MCF 10A (cell line): ENCODE results near the gene GPR146. TPM values are rescaled to one million over a fixed set of nuclear protein-coding genes. Genes with fewer than 3 reads are reported as not detected.

ENCODE experiments used
- BruUV-seq: library from RNA; stranded (reverse); fragments of 400-500 nt; replicated peaks from 2 replicates; lab custom pipeline; 2021; lab: Mats Ljungman, UMichigan
- CTCF ChIA-PET: fragments of 300-600 bp; sonication (Branson Sonifier 250); formaldehyde crosslinking; extraction: SDS; loops from one replicate; lab custom pipeline; 2021; ENCODE audit warnings: antibody characterized with exemption, inconsistent platforms; lab: Yijun Ruan, JAX
- POLR2A ChIA-PET: fragments of 300-600, 350-650 bp; sonication (Branson Sonifier 250); formaldehyde crosslinking; extraction: SDS; loops from one replicate; lab custom pipeline; 2020; ENCODE audit warnings: antibody characterized with exemption, inconsistent platforms; lab: Yijun Ruan, JAX
- DNase-seq: peaks from one replicate; pipeline ENCODE4 v3.0.0-alpha.2; 2018; ENCODE audit not compliant: unreplicated experiment
- H3K27ac Mint-ChIP-seq: one replicate; pipeline ENCODE4 v1.8.0; 2022; ENCODE audit warnings: mild to moderate bottlenecking, low read depth, mixed read lengths; ENCODE audit not compliant: unreplicated experiment
- H3K27me3 Mint-ChIP-seq: one replicate; pipeline ENCODE4 v1.8.0; 2022; ENCODE audit warnings: mixed read lengths; ENCODE audit not compliant: insufficient read depth, unreplicated experiment
- H3K36me3 Mint-ChIP-seq: one replicate; pipeline ENCODE4 v1.8.0; 2022; ENCODE audit warnings: mild to moderate bottlenecking, moderate library complexity, mixed read lengths; ENCODE audit not compliant: insufficient read depth, unreplicated experiment
- H3K4me1 Mint-ChIP-seq: one replicate; pipeline ENCODE4 v1.8.0; 2022; ENCODE audit warnings: mixed read lengths; ENCODE audit not compliant: insufficient read depth, unreplicated experiment
- H3K4me3 Mint-ChIP-seq: one replicate; pipeline ENCODE4 v1.8.0; 2022; ENCODE audit warnings: mild to moderate bottlenecking, moderate library complexity, mixed read lengths; ENCODE audit not compliant: unreplicated experiment
- H3K9me3 Mint-ChIP-seq: one replicate; pipeline ENCODE4 v1.8.0; 2022; ENCODE audit warnings: mixed read lengths; ENCODE audit not compliant: unreplicated experiment
- CTCF ChIP-seq: fragments of 200-600 bp; IDR thresholded peaks from one replicate; pipeline ENCODE4 v1.8.0; 2022; ENCODE audit warnings: antibody characterized with exemption, mild to moderate bottlenecking; ENCODE audit not compliant: unreplicated experiment
- intact Hi-C: fragments of 100-400 bp; cut with micrococcal nuclease; formaldehyde crosslinking; loops from 2 replicates; pipeline ENCODE4 v1.14.1; 2022
- total RNA-seq: library from RNA; stranded (reverse); gene quantifications from 2 replicates; pipeline ENCODE4 v1.2.3, GENCODE V29; 2022

The GPR146 gene
- total RNA-seq, 1 experiment from 2014 or later: not detected

DNA sequence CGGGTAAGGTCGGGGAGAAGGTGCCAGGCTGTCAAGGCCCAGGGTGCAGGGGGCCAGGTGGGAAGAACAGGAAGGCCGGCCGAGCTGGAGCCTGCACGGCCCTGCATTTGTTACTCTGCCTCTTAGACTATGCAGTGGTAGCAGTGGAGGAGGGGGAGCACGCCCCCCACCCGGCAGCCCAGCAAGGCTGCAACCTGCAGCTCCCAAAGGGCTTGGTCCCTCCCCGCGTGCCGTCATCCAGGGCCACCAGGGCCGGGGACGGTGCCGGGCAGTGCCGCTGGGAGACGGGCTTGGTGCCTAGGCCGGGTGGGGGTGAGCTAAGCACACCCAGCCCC is 36.5 kb downstream of the GPR146 start:
- no peak overlapping the region for H3K27ac Mint-ChIP-seq
- no peaks in the 10 kb centered on the region for H3K9me3 Mint-ChIP-seq
- BruUV-seq: no TSS peak
- no peaks in the 10 kb centered on the region for H3K27me3 Mint-ChIP-seq
- no peak overlapping the region for H3K4me3 Mint-ChIP-seq
- peaks cover 4% of the 10 kb centered on the region for H3K4me1 Mint-ChIP-seq
- intact Hi-C loops: no loop called here
- ChIA-PET CTCF (interaction anchor here (1.6 kb wide), 1 partner anchor 88 kb away, joined by 6 read pairs; no protein-coding TSS in a partner anchor), POLR2A (no interaction called here)
- no peak for DNase-seq
- TF ChIP-seq CTCF: no peak
- no peaks in the 10 kb centered on the region for H3K36me3 Mint-ChIP-seq

- no peaks in the 10 kb centered on the region for H3K4me1 Mint-ChIP-seq
- BruUV-seq: no TSS peak
- intact Hi-C loops: no loop called here
- H3K27ac Mint-ChIP-seq: no peak overlapping the region
- no peak for TF ChIP-seq CTCF
- H3K27me3 Mint-ChIP-seq: no peaks in the 10 kb centered on the region
- no peak overlapping the region for H3K4me3 Mint-ChIP-seq
- POLR2A ChIA-PET: no interaction called here
- H3K36me3 Mint-ChIP-seq: no peaks in the 10 kb centered on the region
- H3K9me3 Mint-ChIP-seq: no peaks in the 10 kb centered on the region
- CTCF ChIA-PET: interaction anchor here (0.6 to 1.6 kb wide), 2 partner anchors 16 to 88 kb away, joined by 3 to 6 read pairs; no protein-coding TSS in a partner anchor
- no peak for DNase-seq
Observed at GRCh38 chr7:1081336-1081735, 37.0 kb downstream of the GPR146 start.

DNA sequence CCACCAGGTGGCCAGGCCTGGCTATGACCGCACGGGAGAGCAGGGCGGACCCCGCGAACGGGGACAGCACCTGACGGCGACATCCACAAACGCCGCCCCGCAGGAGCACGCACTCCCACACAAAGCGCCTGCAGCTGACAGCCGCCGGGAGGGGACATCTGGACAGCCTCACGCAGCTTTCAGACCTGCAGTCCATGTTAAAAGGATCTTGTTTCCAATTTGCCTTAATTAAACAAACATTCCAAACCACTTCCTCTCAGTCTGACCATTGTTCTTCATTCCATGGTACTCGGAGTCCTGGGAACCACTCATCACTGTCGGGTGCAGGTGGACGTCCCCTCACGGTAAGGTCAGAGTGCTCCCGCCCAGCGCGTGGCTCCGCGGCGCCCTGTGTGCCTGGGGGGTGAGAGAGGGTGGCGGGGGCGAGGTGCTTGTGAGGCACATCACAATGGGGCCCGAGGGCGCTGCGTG is 37.6 kb downstream of the GPR146 start:
- intact Hi-C loops: no loop called here
- Mint-ChIP-seq H3K9me3 (no peaks in the 10 kb centered on the region), H3K4me1 (peaks cover 4% of the 10 kb centered on the region), H3K36me3 (no peaks in the 10 kb centered on the region), H3K4me3 (no peak overlapping the region), H3K27me3 (no peaks in the 10 kb centered on the region), H3K27ac (no peak overlapping the region)
- POLR2A ChIA-PET: no interaction called here
- no peak for TF ChIP-seq CTCF
- no TSS peak for BruUV-seq
- no peak for DNase-seq
- CTCF ChIA-PET: interaction anchor here (0.6 kb wide), 1 partner anchor 16 kb away, joined by 3 read pairs; no protein-coding TSS in a partner anchor

DNA sequence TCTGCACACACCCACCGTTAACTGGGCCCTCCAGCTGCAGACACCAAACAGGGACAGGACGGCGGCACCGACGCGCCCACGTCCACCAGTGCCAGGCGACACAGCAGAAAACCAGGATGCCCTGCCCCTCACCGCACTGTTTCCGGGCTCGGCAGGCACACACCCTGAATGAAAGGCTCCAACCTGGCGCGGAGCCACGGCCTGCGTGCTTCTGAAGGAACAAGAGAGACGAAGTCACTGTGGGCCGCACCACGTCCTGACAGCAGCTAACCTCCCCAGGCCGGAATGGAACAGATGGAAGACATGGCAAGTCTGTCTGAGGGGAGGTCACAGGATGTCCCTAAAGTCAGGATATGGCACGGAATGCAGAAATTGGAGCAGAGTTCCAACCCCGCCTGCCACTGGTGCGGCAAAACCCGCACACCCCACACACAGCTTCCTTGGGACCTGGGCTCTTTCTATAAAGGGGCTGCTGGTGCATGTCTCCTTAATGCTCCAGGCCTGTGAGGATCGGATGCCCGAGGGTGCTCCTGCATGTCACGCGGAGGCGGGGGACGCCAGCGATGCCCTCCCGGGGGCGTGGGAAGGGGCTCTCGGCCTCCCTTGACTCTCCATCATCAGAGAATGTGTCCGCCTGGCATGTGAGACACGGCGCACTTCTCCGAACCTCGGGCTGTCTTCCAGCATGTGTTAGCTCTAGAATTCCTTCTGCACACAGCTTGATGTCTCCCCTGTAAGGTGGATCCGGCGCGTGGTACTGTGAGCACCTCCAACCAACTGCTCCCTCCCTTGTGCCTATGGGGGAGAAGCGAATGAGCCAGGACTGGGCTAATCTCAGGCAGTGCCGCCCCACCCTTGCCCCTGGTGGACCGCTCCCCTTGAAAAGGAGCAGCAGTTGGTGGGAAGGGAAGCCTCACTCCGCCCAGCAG is 39.6 kb downstream of the GPR146 start:
- H3K4me1 Mint-ChIP-seq: peaks cover 20% of the 10 kb centered on the region
- H3K4me3 Mint-ChIP-seq: no peak overlapping the region
- CTCF ChIA-PET: interaction anchor here (0.7 to 4.2 kb wide), 3 partner anchors 9 to 128 kb away, joined by 3 to 26 read pairs (median 3); no protein-coding TSS in a partner anchor

More for the DNA sequence above, 39.6 kb downstream of the GPR146 start:
- POLR2A ChIA-PET: no interaction called here
- DNase-seq: no peak
- Mint-ChIP-seq H3K9me3 (no peaks in the 10 kb centered on the region), H3K27ac (no peak overlapping the region), H3K36me3 (no peaks in the 10 kb centered on the region), H3K27me3 (no peaks in the 10 kb centered on the region)
- TF ChIP-seq CTCF: no peak
- intact Hi-C loops: no loop called here
- no TSS peak for BruUV-seq
